ENCODE results near the gene TEX22. TPM values are rescaled to one million over a fixed set of nuclear protein-coding genes. Genes with fewer than 3 reads are reported as not detected.

The TEX22 gene
- total RNA-seq, 4 donors from 2014 or later, result 0.57 TPM; not detected in 3

DNA sequence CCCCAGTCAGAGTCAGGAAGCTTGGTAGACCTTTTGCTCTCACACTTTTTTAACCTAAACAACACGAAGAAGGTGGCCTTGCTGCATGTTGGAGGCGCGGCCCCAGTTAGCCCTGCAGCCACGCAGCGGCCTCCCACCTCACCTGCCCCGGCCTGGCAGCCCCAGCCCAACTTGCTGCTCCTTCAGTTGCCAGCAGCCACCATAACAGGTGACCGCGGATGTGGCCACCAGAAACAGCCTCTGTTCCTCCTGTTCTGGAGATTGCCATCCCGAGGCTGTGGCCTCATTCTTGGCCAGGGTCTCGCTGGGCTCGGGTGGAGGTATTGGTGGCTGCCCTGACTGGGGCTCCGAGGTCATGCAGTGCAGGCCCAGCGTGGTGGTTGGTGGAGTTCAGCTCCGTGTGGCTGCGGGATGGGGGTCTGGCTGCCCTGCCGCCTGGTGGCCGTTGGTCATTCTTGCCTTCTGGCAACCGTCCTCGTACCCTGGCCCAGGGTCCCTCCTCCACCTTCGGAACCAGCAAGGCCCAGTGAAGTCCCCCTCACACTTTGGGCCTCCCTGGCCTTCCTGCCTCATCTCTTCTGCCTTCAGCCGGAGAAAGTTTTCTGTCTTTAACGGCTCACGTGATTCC lies 20.7 kb upstream of the TEX22 start:
- H3K9me3 ChIP-seq, result no peaks in the 10 kb centered on the region
- H3K36me3 ChIP-seq, result peaks cover 0 to 38% (median 0%) of the 10 kb centered on the region in 3 donors
- 81 to 92% methylated on average over 4 of the region's 23 CpGs for WGBS, 2 donors
- DNase-seq, result no peak
- TF ChIP-seq, protein P1, sequence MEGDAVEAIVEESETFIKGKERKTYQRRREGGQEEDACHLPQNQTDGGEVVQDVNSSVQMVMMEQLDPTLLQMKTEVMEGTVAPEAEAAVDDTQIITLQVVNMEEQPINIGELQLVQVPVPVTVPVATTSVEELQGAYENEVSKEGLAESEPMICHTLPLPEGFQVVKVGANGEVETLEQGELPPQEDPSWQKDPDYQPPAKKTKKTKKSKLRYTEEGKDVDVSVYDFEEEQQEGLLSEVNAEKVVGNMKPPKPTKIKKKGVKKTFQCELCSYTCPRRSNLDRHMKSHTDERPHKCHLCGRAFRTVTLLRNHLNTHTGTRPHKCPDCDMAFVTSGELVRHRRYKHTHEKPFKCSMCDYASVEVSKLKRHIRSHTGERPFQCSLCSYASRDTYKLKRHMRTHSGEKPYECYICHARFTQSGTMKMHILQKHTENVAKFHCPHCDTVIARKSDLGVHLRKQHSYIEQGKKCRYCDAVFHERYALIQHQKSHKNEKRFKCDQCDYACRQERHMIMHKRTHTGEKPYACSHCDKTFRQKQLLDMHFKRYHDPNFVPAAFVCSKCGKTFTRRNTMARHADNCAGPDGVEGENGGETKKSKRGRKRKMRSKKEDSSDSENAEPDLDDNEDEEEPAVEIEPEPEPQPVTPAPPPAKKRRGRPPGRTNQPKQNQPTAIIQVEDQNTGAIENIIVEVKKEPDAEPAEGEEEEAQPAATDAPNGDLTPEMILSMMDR (IDR thresholded peaks at IDR 0.05), result no peak
- TF ChIP-seq POLR2A (IDR thresholded peaks at IDR 0.05), result no peak
- peaks cover 0 to 11% (median 0%) of the 10 kb centered on the region in 3 donors for H3K4me1 ChIP-seq
- no peaks in the 10 kb centered on the region for H3K27me3 ChIP-seq
- no peak overlapping the region for H3K4me3 ChIP-seq
- intact Hi-C loops (cut with DNase I), result loop anchor here (10.0 kb wide), 1 partner anchor 107 kb away; the partner anchor contains the start of gene CRIP1
- no peak overlapping the region for H3K27ac ChIP-seq

DNA sequence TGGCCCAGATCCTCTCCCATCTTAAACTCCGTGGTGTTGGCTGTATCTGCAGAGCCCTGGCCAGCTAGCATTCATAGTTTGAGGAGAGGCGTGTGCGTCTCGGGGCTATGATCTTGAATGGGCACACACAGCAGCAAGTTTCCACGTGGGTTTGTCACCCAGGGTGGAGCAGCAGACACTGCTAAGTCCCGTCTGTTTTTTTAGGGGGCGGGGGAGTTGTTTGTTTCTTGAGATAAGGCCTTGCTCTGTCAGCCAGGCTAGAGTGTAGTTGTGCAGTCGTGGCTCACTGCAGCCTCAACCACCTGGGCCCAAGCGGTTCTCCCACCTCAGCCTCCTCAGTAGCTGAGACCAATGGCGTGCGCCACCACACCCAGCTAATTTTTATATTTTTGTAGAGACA lies 20.1 kb upstream of the TEX22 start:
- WGBS, 2 donors, result 73 to 83% methylated on average over 10 to 11 of the region's 11 CpGs
- intact Hi-C loops (cut with DNase I), result loop anchor here (10.0 kb wide), 1 partner anchor 107 kb away; the partner anchor contains the start of gene CRIP1

DNA sequence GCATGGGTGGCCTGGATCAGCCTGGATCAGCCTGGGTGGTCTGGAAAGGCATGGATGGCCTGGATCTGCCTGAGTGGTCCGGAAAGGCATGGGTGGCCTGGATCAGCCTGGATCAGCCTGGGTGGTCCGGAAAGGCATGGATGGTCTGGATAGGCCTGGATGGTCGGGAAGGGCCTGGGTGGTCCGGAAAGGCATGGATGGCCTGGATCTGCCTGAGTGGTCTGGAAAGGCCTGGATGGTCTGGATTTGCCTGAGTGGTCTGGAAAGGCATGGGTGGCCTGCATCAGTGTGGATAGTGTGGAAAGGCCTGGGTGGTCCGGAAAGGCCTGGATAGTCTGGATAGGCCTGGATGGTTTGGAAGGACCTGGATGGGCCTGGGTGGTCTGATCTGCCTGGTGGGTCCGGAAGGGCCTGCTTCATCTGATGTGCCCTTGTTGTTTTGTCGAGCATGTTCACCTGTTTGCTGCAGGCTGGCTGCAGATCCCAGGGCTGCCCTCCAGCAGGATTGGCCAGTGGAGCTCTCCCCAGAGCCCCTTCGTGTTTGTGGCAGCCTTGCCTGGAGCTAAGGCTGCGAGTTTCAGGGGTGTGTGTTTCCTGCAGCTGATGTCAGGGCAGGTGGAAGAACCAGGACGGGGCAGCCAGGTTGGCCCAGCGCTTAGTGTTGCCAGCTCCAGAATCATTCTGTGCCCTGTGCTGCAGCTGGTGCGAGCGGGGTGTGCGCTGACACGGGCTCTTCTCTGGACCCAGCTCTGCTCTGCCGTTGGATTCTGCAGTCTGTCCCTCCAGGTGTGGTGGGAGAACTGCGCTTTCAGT lies 19.3 kb upstream of the TEX22 start:
- no peak for DNase-seq
- Histone ChIP-seq H3K4me3 (no peak overlapping the region), H3K4me1 (peaks cover 0 to 14% (median 0%) of the 10 kb centered on the region in 3 donors), H3K36me3 (peaks cover 0 to 52% (median 8%) of the 10 kb centered on the region in 3 donors), H3K27me3 (no peaks in the 10 kb centered on the region), H3K27ac (no peak overlapping the region), H3K9me3 (no peaks in the 10 kb centered on the region)
- TF ChIP-seq POLR2A (IDR thresholded peaks at IDR 0.05), result no peak
- TF ChIP-seq, protein P1 (IDR thresholded peaks at IDR 0.05), result no peak
- WGBS, 2 donors, result 75 to 91% methylated on average over 4 to 15 of the region's 17 CpGs
- intact Hi-C loops (cut with DNase I), result loop anchor here (10.0 kb wide), 1 partner anchor 106 kb away; the partner anchor contains the start of gene CRIP1

More for the DNA sequence above, 20.1 kb upstream of the TEX22 start:
- Histone ChIP-seq H3K27ac (no peak overlapping the region), H3K27me3 (no peaks in the 10 kb centered on the region), H3K4me3 (no peak overlapping the region), H3K36me3 (peaks cover 0 to 44% (median 0%) of the 10 kb centered on the region in 3 donors), H3K4me1 (peaks cover 0 to 11% (median 0%) of the 10 kb centered on the region in 3 donors), H3K9me3 (no peaks in the 10 kb centered on the region)
- DNase-seq, result no peak
- TF ChIP-seq, protein P1 (IDR thresholded peaks at IDR 0.05), result no peak
- TF ChIP-seq POLR2A (IDR thresholded peaks at IDR 0.05), result no peak

DNA sequence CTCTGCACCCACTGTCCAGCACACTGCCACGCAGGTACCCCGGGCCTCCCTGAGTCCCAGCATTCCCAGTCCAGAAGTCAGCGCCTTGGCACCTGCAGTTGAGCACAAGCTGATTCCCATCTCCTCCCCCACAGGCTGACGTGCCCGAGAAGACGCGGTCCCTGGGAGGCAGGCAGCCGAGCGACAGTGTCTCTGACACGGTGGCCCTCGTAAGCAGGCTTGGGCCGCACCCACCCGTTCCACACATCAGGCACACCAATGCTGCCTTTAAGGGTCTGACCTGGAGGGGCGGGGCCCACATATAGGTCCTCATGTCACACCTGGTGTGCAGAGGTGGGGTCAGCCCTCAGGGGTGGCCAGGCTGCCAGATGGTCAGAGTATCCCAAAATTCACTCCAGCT lies 18.4 kb upstream of the TEX22 start:
- H3K9me3 ChIP-seq, result no peaks in the 10 kb centered on the region
- intact Hi-C loops (cut with DNase I), result loop anchor here (10.0 kb wide), 1 partner anchor 105 kb away; the partner anchor contains the start of gene CRIP1
- peaks cover 0 to 61% (median 16%) of the 10 kb centered on the region in 3 donors for H3K36me3 ChIP-seq
- H3K4me3 ChIP-seq, result no peak overlapping the region
- DNase-seq, result no peak
- peaks cover 6 to 14% (median 8%) of the 10 kb centered on the region in 3 donors for H3K4me1 ChIP-seq
- WGBS, 2 donors, result 90 to 100% methylated on average over 1 to 4 of the region's 14 CpGs
- no peaks in the 10 kb centered on the region for H3K27me3 ChIP-seq
- no peak overlapping the region for H3K27ac ChIP-seq
- TF ChIP-seq, protein P1 (IDR thresholded peaks at IDR 0.05), result no peak
- TF ChIP-seq POLR2A (IDR thresholded peaks at IDR 0.05), result no peak

DNA sequence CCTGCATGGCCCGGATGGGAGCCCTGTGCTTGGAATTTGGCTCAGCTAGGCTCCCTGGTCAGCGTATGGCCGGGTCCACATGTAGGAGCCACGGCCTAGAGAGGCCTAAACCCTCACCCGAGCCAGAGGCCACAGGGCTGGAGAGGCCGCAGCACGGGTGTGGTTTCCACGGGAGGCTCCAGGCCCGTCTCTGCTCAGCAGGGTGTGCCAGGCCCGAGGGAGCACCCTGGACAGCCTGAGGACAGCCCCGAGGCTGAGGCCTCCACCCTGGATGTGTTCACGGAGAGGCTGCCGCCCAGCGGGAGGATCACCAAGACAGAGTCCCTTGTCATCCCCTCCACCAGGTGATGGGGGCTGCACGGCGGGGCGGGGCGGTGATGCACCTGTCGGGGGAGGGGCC lies 17.6 kb upstream of the TEX22 start:
- no peaks in the 10 kb centered on the region for H3K27me3 ChIP-seq
- 63% methylated on average over 6 of the region's 19 CpGs; no CpG with 5 or more reads in 1 of the 2 donors for WGBS, 2 donors
- H3K4me3 ChIP-seq, result no peak overlapping the region
- H3K27ac ChIP-seq, result no peak overlapping the region
- intact Hi-C loops (cut with DNase I), result no loop called here
- no peaks in the 10 kb centered on the region for H3K9me3 ChIP-seq
- DNase-seq, result no peak
- TF ChIP-seq POLR2A (IDR thresholded peaks at IDR 0.05), result no peak
- TF ChIP-seq, protein P1 (IDR thresholded peaks at IDR 0.05), result no peak
- peaks cover 7 to 20% (median 10%) of the 10 kb centered on the region in 3 donors for H3K4me1 ChIP-seq
- H3K36me3 ChIP-seq, result peaks cover 0 to 69% (median 16%) of the 10 kb centered on the region in 3 donors

All from esophagus squamous epithelium (tissue), 5 donors.